GM19324 (cell line): ENCODE results near the gene FAR1.

Experiments used
- ATAC-seq: cut with Tn5 transposase; IDR thresholded peaks from one replicate; pipeline ENCODE4 v1.9.1; 2021; ENCODE audit warnings: mild to moderate bottlenecking, moderate library complexity; ENCODE audit not compliant: unreplicated experiment, low FRiP score

Gene FAR1

GRCh38 chr11:13772223-13773046, 104.0 kb downstream of the FAR1 start:
- ATAC-seq = no peak

GRCh38 chr11:13775471-13775870, 107.0 kb downstream of the FAR1 start:
- no peak for ATAC-seq

GRCh38 chr11:13776134-13776815, 107.8 kb downstream of the FAR1 start:
- no peak for ATAC-seq

GRCh38 chr11:13777341-13777985, 109.0 kb downstream of the FAR1 start:
- no peak for ATAC-seq

- no peak for ATAC-seq
These were observed 109.9 kb downstream of the FAR1 start for GRCh38 chr11:13778345-13778744.

- ATAC-seq = no peak
These were observed 112.7 kb downstream of the FAR1 start for GRCh38 chr11:13781153-13781552.
